Lower leg skin (tissue), 3 donors: Measurements from ENCODE around the gene PROSER2.

Experiments
- POLR2A ChIP-seq, 2 donors: fragments of 450-650 bp; IDR thresholded peaks; one replicate each; pipeline ENCODE4 v1.6.1; 2016 to 2017; ENCODE audit warnings: antibody characterized with exemption in 2 of 2, mild to moderate bottlenecking in 1 of 2, moderate library complexity in 1 of 2
- TF ChIP-seq, protein P1 (sequence below), 3 donors: fragments of 450-650 bp; IDR thresholded peaks; one replicate each; pipeline ENCODE4 v1.5.1; 2016; ENCODE audit warnings: antibody characterized with exemption in 3 of 3, mild to moderate bottlenecking in 3 of 3, moderate library complexity in 2 of 3

GRCh38 chr10:11902646-11903045 lies 79.5 kb downstream of the PROSER2 start:
- TF ChIP-seq POLR2A (IDR thresholded peaks at IDR 0.05) = no peak
- TF ChIP-seq, protein P1, sequence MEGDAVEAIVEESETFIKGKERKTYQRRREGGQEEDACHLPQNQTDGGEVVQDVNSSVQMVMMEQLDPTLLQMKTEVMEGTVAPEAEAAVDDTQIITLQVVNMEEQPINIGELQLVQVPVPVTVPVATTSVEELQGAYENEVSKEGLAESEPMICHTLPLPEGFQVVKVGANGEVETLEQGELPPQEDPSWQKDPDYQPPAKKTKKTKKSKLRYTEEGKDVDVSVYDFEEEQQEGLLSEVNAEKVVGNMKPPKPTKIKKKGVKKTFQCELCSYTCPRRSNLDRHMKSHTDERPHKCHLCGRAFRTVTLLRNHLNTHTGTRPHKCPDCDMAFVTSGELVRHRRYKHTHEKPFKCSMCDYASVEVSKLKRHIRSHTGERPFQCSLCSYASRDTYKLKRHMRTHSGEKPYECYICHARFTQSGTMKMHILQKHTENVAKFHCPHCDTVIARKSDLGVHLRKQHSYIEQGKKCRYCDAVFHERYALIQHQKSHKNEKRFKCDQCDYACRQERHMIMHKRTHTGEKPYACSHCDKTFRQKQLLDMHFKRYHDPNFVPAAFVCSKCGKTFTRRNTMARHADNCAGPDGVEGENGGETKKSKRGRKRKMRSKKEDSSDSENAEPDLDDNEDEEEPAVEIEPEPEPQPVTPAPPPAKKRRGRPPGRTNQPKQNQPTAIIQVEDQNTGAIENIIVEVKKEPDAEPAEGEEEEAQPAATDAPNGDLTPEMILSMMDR (IDR thresholded peaks at IDR 0.05) = no peak
